HEK293T (cell line): Measurements from ENCODE around the gene MAPKAPK5.

Experiments used
- CTCF ChIA-PET: fragments of 350-600 bp; formaldehyde crosslinking; extraction: SDS; loops from one replicate; lab custom pipeline; 2021; ENCODE audit warnings: antibody characterized with exemption, inconsistent platforms; lab: Yijun Ruan, JAX
- POLR2A ChIA-PET: fragments of 350-600 bp; formaldehyde crosslinking; extraction: SDS; loops from one replicate; lab custom pipeline; 2020; ENCODE audit warnings: antibody characterized with exemption, inconsistent platforms; lab: Yijun Ruan, JAX
- DNase-seq: peaks from one replicate; pipeline ENCODE4 v3.0.0; 2012; ENCODE audit warnings: mixed read lengths; ENCODE audit errors: extremely low spot score
- ARNT ChIP-seq: fragments of 450-650 bp; IDR thresholded peaks from 2 replicates; pipeline ENCODE4 v1.6.1; 2017; ENCODE audit warnings: mild to moderate bottlenecking
- BHLHE40 ChIP-seq: fragments of 450-650 bp; IDR thresholded peaks from 2 replicates; pipeline ENCODE4 v1.6.1; 2016; ENCODE audit warnings: mild to moderate bottlenecking, moderate library complexity, borderline replicate concordance
- CTBP1 ChIP-seq: fragments of 450-650 bp; IDR thresholded peaks from 2 replicates; pipeline ENCODE4 v1.6.1; 2016; ENCODE audit warnings: borderline replicate concordance
- ELF4 ChIP-seq: fragments of 450-650 bp; IDR thresholded peaks from 2 replicates; pipeline ENCODE4 v1.6.1; 2017; ENCODE audit warnings: antibody characterized with exemption
- FOXA1 ChIP-seq: fragments of 450-650 bp; IDR thresholded peaks from 2 replicates; pipeline ENCODE4 v1.6.1; 2016; ENCODE audit warnings: mild to moderate bottlenecking
- FOXK2 ChIP-seq: fragments of 450-650 bp; IDR thresholded peaks from 2 replicates; pipeline ENCODE4 v1.6.1; 2016; ENCODE audit warnings: mild to moderate bottlenecking
- FOXM1 ChIP-seq: fragments of 450-650 bp; IDR thresholded peaks from 2 replicates; pipeline ENCODE4 v1.6.1; 2017; ENCODE audit warnings: mild to moderate bottlenecking, borderline replicate concordance
- HDGF ChIP-seq: fragments of 450-650 bp; IDR thresholded peaks from 2 replicates; pipeline ENCODE4 v1.6.1; 2017; ENCODE audit warnings: antibody characterized with exemption, borderline replicate concordance
- L3MBTL2 ChIP-seq: fragments of 450-650 bp; conservative IDR thresholded peaks from 2 replicates; pipeline ENCODE4 v1.6.1; 2016; ENCODE audit warnings: mild to moderate bottlenecking
- LEF1 ChIP-seq: fragments of 450-650 bp; IDR thresholded peaks from 2 replicates; pipeline ENCODE4 v1.6.1; 2017; ENCODE audit warnings: mild to moderate bottlenecking, borderline replicate concordance
- NFRKB ChIP-seq: fragments of 450-650 bp; IDR thresholded peaks from 2 replicates; pipeline ENCODE4 v1.6.1; 2016; ENCODE audit warnings: mild to moderate bottlenecking, moderate library complexity
- PKNOX1 ChIP-seq: fragments of 450-650 bp; IDR thresholded peaks from 2 replicates; pipeline ENCODE4 v1.6.1; 2016
- SP1 ChIP-seq: fragments of 450-650 bp; IDR thresholded peaks from 2 replicates; pipeline ENCODE4 v1.6.1; 2017
- SUZ12 ChIP-seq: fragments of 450-650 bp; IDR thresholded peaks from 2 replicates; pipeline ENCODE4 v1.6.1; 2016; ENCODE audit warnings: mild to moderate bottlenecking
- TARDBP ChIP-seq: fragments of 450-650 bp; IDR thresholded peaks from 2 replicates; pipeline ENCODE4 v1.6.1; 2016
- ZNF384 ChIP-seq: fragments of 450-650 bp; IDR thresholded peaks from 2 replicates; pipeline ENCODE4 v1.6.1; 2016

The MAPKAPK5 gene

GRCh38 chr12:111870216-111870615 is 28.2 kb downstream of the MAPKAPK5 start:
- ChIA-PET CTCF (no interaction called here), POLR2A (no interaction called here)
- no peak for TF ChIP-seq ARNT
- no peak for TF ChIP-seq FOXK2
- TF ChIP-seq CTBP1: no peak
- no peak for TF ChIP-seq TARDBP
- TF ChIP-seq FOXA1: no peak
- TF ChIP-seq LEF1: no peak
- TF ChIP-seq ZNF384: no peak
- no peak for TF ChIP-seq BHLHE40
- no peak for TF ChIP-seq HDGF
- TF ChIP-seq L3MBTL2: no peak
- no peak for TF ChIP-seq SP1
- no peak for TF ChIP-seq ELF4
- TF ChIP-seq PKNOX1: no peak
- TF ChIP-seq NFRKB: no peak
- TF ChIP-seq FOXM1: no peak

GRCh38 chr12:111870706-111871105 is 28.7 kb downstream of the MAPKAPK5 start:
- ChIA-PET POLR2A (no interaction called here), CTCF (no interaction called here)
- no peak for DNase-seq
- TF ChIP-seq BHLHE40: no peak
- no peak for TF ChIP-seq SP1

More at GRCh38 chr12:111870216-111870615, 28.2 kb downstream of the MAPKAPK5 start:
- no peak for DNase-seq

GRCh38 chr12:111873113-111873512 is 31.1 kb downstream of the MAPKAPK5 start:
- DNase-seq: no peak
- CTCF ChIA-PET: no interaction called here
- POLR2A ChIA-PET: no interaction called here
- TF ChIP-seq SP1 (no peak), ARNT (no peak), TARDBP (no peak), FOXM1 (no peak), NFRKB (no peak), CTBP1 (no peak), ZNF384 (no peak), L3MBTL2 (no peak), HDGF (no peak), ELF4 (no peak), LEF1 (no peak)

- TF ChIP-seq LEF1 (no peak), NFRKB (no peak), HDGF (no peak), FOXK2 (no peak), SP1 (no peak), FOXM1 (no peak), ZNF384 (no peak), L3MBTL2 (no peak), ELF4 (no peak), TARDBP (no peak), PKNOX1 (no peak), ARNT (no peak), FOXA1 (no peak), CTBP1 (no peak), SUZ12 (no peak), BHLHE40 (no peak)
- POLR2A ChIA-PET: no interaction called here
- DNase-seq: no peak
- CTCF ChIA-PET: no interaction called here
These were observed 39.7 kb downstream of the MAPKAPK5 start for GRCh38 chr12:111881716-111882115.

- ChIA-PET CTCF (no interaction called here), POLR2A (no interaction called here)
- TF ChIP-seq ZNF384 (no peak), LEF1 (no peak), SP1 (no peak)
- no peak for DNase-seq
These were observed 44.9 kb downstream of the MAPKAPK5 start for GRCh38 chr12:111886662-111887545.

GRCh38 chr12:111887926-111888745 is 46.1 kb downstream of the MAPKAPK5 start:
- TF ChIP-seq L3MBTL2 (no peak), SP1 (no peak), LEF1 (no peak), FOXA1 (no peak), ARNT (no peak), TARDBP (no peak), FOXM1 (no peak), SUZ12 (no peak), FOXK2 (no peak), BHLHE40 (no peak), CTBP1 (no peak), HDGF (no peak), ELF4 (no peak)
- DNase-seq: no peak
- CTCF ChIA-PET: no interaction called here
- POLR2A ChIA-PET: no interaction called here
